K562 (cell line): ENCODE results near the gene HMCN1. TPM values are rescaled to one million over a fixed set of nuclear protein-coding genes. Genes with fewer than 3 reads are reported as not detected.
A peak's percentile ranks its signal among the peaks of the same experiment; 100 is the strongest.

Experiments used
- CBFB ChIP-seq: sonication (generic); formaldehyde crosslinking; IDR thresholded peaks from 2 replicates; pipeline ENCODE4 v1.4.0; 2020; ENCODE audit warnings: mild to moderate bottlenecking, missing genetic modification reagents
- CXXC5 ChIP-seq: fragments of 250-450 bp; sonication (Bioruptor Pico); IDR thresholded peaks from 2 replicates; pipeline ENCODE4 v1.8.0; 2022; ENCODE audit warnings: inconsistent platforms, mild to moderate bottlenecking, moderate library complexity
- FOXK1 ChIP-seq: sonication (generic); formaldehyde crosslinking; IDR thresholded peaks from 2 replicates; pipeline ENCODE4 v1.8.0; 2022; ENCODE audit warnings: missing genetic modification reagents, mild to moderate bottlenecking, borderline replicate concordance
- FOXK2 ChIP-seq, 2 experiments: fragments of 450-650 bp; IDR thresholded peaks in 1 of 2; conservative IDR thresholded peaks in 1 of 2; 2 replicates each; pipeline ENCODE4 v1.6.1; 2016; ENCODE audit warnings: low read depth in 2 of 2, mild to moderate bottlenecking in 1 of 2
- ILK ChIP-seq: fragments of 450-650 bp; IDR thresholded peaks from 2 replicates; pipeline ENCODE4 v1.6.1; 2016; ENCODE audit warnings: missing genetic modification characterization, low read depth, mild to moderate bottlenecking, missing compliant biosample characterization, moderate library complexity, borderline replicate concordance
- L3MBTL2 ChIP-seq: fragments of 450-650 bp; IDR thresholded peaks from 2 replicates; pipeline ENCODE4 v1.6.1; 2016; ENCODE audit warnings: mild to moderate bottlenecking, moderate library complexity
- NUFIP1 ChIP-seq: fragments of 450-650 bp; IDR thresholded peaks from 2 replicates; pipeline ENCODE4 v1.6.1; 2018; ENCODE audit not compliant: partially characterized antibody
- RBM17 ChIP-seq: fragments of 200-400 bp; formaldehyde crosslinking; IDR thresholded peaks from 2 replicates; pipeline ENCODE4 v1.6.1; 2017; ENCODE audit warnings: low read depth, mild to moderate bottlenecking, low read length, borderline replicate concordance
- SMAD4 ChIP-seq: fragments of 250-450 bp; sonication (Bioruptor Pico); conservative IDR thresholded peaks from 2 replicates; pipeline ENCODE4 v1.8.0; 2021; ENCODE audit warnings: inconsistent platforms, mild to moderate bottlenecking, moderate library complexity
- ZKSCAN1 ChIP-seq: fragments of 150-350 bp; IDR thresholded peaks from 2 replicates; pipeline ENCODE4 v1.6.1; 2016; ENCODE audit warnings: low read depth, low read length
- polyA plus RNA-seq, 8 experiments: library from polyadenylated mRNA; depleted of rRNA in 4 of 8; stranded (reverse) in 5 of 8; unstranded in 3 of 8; fragments of >200 nt; fragmentation: Nextera tagmentation in 2 of 8; fragmentation: Illumina TruSeq in 1 of 8; extraction: Ambion mirVana in 2 of 8; extraction: Trizol in 1 of 8; gene quantifications; 2 replicates each; pipeline versions ENCODE4 v1.2.1 to v1.2.3, GENCODE V29; 2011 to 2014; ENCODE audit warnings: inconsistent platforms in 1 of 8, missing spikeins in 1 of 8
- total RNA-seq, 7 experiments: library from RNA; depleted of rRNA in 6 of 7; stranded (reverse); fragments of >200 nt in 6 of 7; fragmentation: Illumina TruSeq in 2 of 7; extraction: Trizol in 2 of 7; gene quantifications; 2 replicates each; pipeline versions ENCODE4 v1.2.1 to v1.2.3, GENCODE V29; 2011 to 2021; ENCODE audit warnings: low replicate concordance in 1 of 7
- TF ChIP-seq, protein P1 (sequence below), 2 experiments: fragments of 450-650 bp in 1 of 2; sonication (generic) in 1 of 2; formaldehyde crosslinking in 1 of 2; IDR thresholded peaks; 2 replicates each; pipeline versions ENCODE4 v1.7.1 to v1.9.0; 2016 to 2022; ENCODE audit warnings: inconsistent platforms in 1 of 2, mild to moderate bottlenecking in 1 of 2, missing genetic modification reagents in 1 of 2
- TF ChIP-seq, protein P2 (sequence below): fragments of 250-450 bp; sonication (Bioruptor Pico); IDR thresholded peaks from 2 replicates; pipeline ENCODE4 v1.8.0; 2022; ENCODE audit warnings: inconsistent platforms
- TF ChIP-seq, protein P3 (sequence below): fragments of 250-450 bp; sonication (Bioruptor Pico); IDR thresholded peaks from 2 replicates; pipeline ENCODE4 v1.5.0; 2021; ENCODE audit warnings: mild to moderate bottlenecking, borderline replicate concordance

Gene HMCN1
- total and polyA plus RNA-seq, 9 of the 15 experiments (the other 6 are each of a cell fraction or from before 2014, with no cell fraction given), result 0.07 to 0.36 (median 0.21) TPM

DNA sequence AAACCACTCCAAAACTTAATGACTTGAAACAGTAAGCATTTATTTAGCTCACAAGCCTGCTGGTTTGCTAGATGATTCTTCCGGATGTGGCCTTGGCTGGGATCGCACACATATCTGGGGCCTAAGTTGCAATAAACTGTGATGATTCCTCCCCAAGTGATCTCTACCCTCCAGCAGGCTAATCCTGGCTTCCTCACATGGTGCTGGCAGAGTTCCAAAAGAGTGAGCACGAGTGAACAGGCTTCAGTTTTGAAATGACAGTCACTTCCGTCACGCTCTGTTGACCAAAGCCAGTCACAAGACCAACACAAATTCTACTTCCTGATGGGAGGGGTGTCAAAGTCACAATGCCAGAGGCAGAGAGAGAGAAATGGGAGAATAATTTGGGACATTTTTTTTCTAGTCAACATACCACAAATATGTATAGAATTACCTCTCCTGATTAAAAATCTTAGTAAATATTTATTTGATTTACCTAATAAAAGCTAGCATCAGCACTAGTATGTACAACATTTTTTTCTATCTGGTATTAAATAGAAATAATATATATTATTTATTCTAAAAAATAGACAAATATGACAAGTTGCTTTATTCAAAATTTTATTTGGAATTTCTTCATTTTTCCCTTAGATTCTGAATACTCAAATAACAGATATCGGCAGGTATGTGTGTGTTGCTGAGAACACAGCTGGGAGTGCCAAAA is 348.2 kb downstream of the HMCN1 start (continued):
- TF ChIP-seq, protein P1, sequence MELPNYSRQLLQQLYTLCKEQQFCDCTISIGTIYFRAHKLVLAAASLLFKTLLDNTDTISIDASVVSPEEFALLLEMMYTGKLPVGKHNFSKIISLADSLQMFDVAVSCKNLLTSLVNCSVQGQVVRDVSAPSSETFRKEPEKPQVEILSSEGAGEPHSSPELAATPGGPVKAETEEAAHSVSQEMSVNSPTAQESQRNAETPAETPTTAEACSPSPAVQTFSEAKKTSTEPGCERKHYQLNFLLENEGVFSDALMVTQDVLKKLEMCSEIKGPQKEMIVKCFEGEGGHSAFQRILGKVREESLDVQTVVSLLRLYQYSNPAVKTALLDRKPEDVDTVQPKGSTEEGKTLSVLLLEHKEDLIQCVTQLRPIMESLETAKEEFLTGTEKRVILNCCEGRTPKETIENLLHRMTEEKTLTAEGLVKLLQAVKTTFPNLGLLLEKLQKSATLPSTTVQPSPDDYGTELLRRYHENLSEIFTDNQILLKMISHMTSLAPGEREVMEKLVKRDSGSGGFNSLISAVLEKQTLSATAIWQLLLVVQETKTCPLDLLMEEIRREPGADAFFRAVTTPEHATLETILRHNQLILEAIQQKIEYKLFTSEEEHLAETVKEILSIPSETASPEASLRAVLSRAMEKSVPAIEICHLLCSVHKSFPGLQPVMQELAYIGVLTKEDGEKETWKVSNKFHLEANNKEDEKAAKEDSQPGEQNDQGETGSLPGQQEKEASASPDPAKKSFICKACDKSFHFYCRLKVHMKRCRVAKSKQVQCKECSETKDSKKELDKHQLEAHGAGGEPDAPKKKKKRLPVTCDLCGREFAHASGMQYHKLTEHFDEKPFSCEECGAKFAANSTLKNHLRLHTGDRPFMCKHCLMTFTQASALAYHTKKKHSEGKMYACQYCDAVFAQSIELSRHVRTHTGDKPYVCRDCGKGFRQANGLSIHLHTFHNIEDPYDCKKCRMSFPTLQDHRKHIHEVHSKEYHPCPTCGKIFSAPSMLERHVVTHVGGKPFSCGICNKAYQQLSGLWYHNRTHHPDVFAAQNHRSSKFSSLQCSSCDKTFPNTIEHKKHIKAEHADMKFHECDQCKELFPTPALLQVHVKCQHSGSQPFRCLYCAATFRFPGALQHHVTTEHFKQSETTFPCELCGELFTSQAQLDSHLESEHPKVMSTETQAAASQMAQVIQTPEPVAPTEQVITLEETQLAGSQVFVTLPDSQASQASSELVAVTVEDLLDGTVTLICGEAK (IDR thresholded peaks at IDR 0.05), result peak; percentile 84
- TF ChIP-seq, protein P1 (CRISPR knock-in tag; IDR thresholded peaks at IDR 0.05), result no peak
- TF ChIP-seq FOXK2 (conservative IDR thresholded peaks at IDR 0.05 in 1 of 2, IDR thresholded peaks at IDR 0.05 in 1 of 2; ENCODE audit: low read depth in 2 of 2) (peak; percentile 82 to 87), CBFB (no peak), FOXK1 (CRISPR knock-in tag) (0 out of 2 replicates have a peak, but pooled peaks have one; percentile 33), CXXC5 (CRISPR knock-in tag) (peak; percentile 76), ZKSCAN1 (no peak), RBM17 (no peak), SMAD4 (peak; percentile 80), NUFIP1 (peak; percentile 36), L3MBTL2 (peak; percentile 94), ILK (tag) (no peak)
- TF ChIP-seq, protein P2, sequence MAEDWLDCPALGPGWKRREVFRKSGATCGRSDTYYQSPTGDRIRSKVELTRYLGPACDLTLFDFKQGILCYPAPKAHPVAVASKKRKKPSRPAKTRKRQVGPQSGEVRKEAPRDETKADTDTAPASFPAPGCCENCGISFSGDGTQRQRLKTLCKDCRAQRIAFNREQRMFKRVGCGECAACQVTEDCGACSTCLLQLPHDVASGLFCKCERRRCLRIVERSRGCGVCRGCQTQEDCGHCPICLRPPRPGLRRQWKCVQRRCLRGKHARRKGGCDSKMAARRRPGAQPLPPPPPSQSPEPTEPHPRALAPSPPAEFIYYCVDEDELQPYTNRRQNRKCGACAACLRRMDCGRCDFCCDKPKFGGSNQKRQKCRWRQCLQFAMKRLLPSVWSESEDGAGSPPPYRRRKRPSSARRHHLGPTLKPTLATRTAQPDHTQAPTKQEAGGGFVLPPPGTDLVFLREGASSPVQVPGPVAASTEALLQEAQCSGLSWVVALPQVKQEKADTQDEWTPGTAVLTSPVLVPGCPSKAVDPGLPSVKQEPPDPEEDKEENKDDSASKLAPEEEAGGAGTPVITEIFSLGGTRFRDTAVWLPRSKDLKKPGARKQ, result no peak
- TF ChIP-seq, protein P3, sequence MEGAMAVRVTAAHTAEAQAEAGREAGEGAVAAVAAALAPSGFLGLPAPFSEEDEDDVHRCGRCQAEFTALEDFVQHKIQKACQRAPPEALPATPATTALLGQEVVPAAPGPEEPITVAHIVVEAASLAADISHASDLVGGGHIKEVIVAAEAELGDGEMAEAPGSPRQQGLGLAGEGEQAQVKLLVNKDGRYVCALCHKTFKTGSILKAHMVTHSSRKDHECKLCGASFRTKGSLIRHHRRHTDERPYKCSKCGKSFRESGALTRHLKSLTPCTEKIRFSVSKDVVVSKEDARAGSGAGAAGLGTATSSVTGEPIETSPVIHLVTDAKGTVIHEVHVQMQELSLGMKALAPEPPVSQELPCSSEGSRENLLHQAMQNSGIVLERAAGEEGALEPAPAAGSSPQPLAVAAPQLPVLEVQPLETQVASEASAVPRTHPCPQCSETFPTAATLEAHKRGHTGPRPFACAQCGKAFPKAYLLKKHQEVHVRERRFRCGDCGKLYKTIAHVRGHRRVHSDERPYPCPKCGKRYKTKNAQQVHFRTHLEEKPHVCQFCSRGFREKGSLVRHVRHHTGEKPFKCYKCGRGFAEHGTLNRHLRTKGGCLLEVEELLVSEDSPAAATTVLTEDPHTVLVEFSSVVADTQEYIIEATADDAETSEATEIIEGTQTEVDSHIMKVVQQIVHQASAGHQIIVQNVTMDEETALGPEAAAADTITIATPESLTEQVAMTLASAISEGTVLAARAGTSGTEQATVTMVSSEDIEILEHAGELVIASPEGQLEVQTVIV (CRISPR knock-in tag), result no peak
